ENCODE results near the gene JMJD8. TPM values are rescaled to one million over a fixed set of nuclear protein-coding genes. Genes with fewer than 3 reads are reported as not detected.

JMJD8 gene
- total RNA-seq, 1 donor from 2014 or later: 62.9 TPM

GRCh38 chr16:674968-675883, 8.9 kb downstream of the JMJD8 start, which contains the start of gene RHBDL1:
Gene RHBDL1, plus strand, starts transcription at chr16:675671. Its CDS starts 120 bp downstream, at chr16:675791.
- H3K36me3 ChIP-seq: peaks cover 0 to 34% of the 10 kb centered on the region in 2 donors
- no peak for DNase-seq (ENCODE audit: extremely low spot score in 2 of 2)
- H3K27ac ChIP-seq: peak within 1 kb of the TSS; percentile 15
- TF ChIP-seq POLR2A (IDR thresholded peaks at IDR 0.05) (no peak), POLR2AphosphoS5 (IDR thresholded peaks at IDR 0.05; ENCODE audit: insufficient read depth in 1 of 2, low read depth in 1 of 2) (no peak)
- TF ChIP-seq, protein P1, sequence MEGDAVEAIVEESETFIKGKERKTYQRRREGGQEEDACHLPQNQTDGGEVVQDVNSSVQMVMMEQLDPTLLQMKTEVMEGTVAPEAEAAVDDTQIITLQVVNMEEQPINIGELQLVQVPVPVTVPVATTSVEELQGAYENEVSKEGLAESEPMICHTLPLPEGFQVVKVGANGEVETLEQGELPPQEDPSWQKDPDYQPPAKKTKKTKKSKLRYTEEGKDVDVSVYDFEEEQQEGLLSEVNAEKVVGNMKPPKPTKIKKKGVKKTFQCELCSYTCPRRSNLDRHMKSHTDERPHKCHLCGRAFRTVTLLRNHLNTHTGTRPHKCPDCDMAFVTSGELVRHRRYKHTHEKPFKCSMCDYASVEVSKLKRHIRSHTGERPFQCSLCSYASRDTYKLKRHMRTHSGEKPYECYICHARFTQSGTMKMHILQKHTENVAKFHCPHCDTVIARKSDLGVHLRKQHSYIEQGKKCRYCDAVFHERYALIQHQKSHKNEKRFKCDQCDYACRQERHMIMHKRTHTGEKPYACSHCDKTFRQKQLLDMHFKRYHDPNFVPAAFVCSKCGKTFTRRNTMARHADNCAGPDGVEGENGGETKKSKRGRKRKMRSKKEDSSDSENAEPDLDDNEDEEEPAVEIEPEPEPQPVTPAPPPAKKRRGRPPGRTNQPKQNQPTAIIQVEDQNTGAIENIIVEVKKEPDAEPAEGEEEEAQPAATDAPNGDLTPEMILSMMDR (IDR thresholded peaks at IDR 0.05): no peak
- peaks cover 43% of the 10 kb centered on the region for H3K4me1 ChIP-seq
- no peaks in the 10 kb centered on the region for H3K9me3 ChIP-seq
- no peaks in the 10 kb centered on the region for H3K27me3 ChIP-seq
- peak within 1 kb of the TSS; percentile 27 to 51 for H3K4me3 ChIP-seq
- intact Hi-C loops (cut with DNase I): no loop called here

- peaks cover 0 to 42% of the 10 kb centered on the region in 2 donors for H3K36me3 ChIP-seq
- DNase-seq (ENCODE audit: extremely low spot score in 2 of 2): no peak
- intact Hi-C loops (cut with DNase I): no loop called here
- no peak overlapping the region for H3K27ac ChIP-seq
- H3K4me3 ChIP-seq: no peak overlapping the region
- peaks cover 43% of the 10 kb centered on the region for H3K4me1 ChIP-seq
- H3K27me3 ChIP-seq: no peaks in the 10 kb centered on the region
- TF ChIP-seq POLR2A (IDR thresholded peaks at IDR 0.05) (no peak), POLR2AphosphoS5 (IDR thresholded peaks at IDR 0.05; ENCODE audit: insufficient read depth in 1 of 2, low read depth in 1 of 2) (no peak)
- TF ChIP-seq, protein P1 (IDR thresholded peaks at IDR 0.05): no peak
- no peaks in the 10 kb centered on the region for H3K9me3 ChIP-seq
Measured at GRCh38 chr16:674214-674881, 9.8 kb downstream of the JMJD8 start.

DNA sequence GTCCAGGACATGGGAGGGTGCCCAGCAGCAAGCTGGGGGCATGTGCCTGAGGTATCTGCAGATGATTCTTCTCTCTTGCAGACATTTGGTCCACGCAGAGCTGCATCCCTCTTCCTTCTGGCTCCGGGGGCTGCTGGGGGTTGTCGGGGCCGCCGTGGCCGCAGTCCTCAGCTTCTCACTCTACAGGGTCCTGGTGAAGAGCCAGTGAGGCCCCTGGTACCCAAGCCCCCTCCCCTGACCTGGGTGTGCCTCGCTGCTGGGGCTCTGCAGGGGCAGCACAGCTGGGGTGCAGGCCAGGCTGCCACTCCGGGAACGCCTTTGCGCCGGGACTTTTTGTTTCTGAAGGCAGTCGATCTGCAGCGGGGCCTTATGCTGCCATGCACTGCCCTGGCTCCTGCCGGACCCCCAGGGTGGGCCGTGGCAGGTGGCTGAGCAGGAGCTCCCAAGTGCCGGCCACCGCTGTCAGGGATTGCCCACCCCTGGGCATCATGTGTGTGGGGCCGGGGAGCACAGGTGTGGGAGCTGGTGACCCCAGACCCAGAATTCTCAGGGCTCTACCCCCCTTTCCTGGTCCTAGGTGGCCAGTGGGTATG, 10.6 kb downstream of the JMJD8 start:
- H3K36me3 ChIP-seq: peaks cover 0 to 42% of the 10 kb centered on the region in 2 donors
- intact Hi-C loops (cut with DNase I): no loop called here
- no peak overlapping the region for H3K4me3 ChIP-seq
- no peaks in the 10 kb centered on the region for H3K27me3 ChIP-seq
- no peak for TF ChIP-seq POLR2AphosphoS5 (IDR thresholded peaks at IDR 0.05; ENCODE audit: insufficient read depth in 1 of 2, low read depth in 1 of 2)
- TF ChIP-seq POLR2A (IDR thresholded peaks at IDR 0.05): no peak
- TF ChIP-seq, protein P1 (IDR thresholded peaks at IDR 0.05): no peak
- no peak overlapping the region for H3K27ac ChIP-seq
- H3K4me1 ChIP-seq: peaks cover 45% of the 10 kb centered on the region
- no peak for DNase-seq (ENCODE audit: extremely low spot score in 2 of 2)
- H3K9me3 ChIP-seq: no peaks in the 10 kb centered on the region

- TF ChIP-seq POLR2A (IDR thresholded peaks at IDR 0.05): no peak
- TF ChIP-seq, protein P1 (IDR thresholded peaks at IDR 0.05): no peak
- TF ChIP-seq POLR2AphosphoS5 (IDR thresholded peaks at IDR 0.05; ENCODE audit: insufficient read depth in 1 of 2, low read depth in 1 of 2): no peak
- DNase-seq (ENCODE audit: extremely low spot score in 2 of 2): no peak
- Histone ChIP-seq H3K4me3 (no peak overlapping the region), H3K27me3 (no peaks in the 10 kb centered on the region), H3K36me3 (peaks cover 0 to 42% of the 10 kb centered on the region in 2 donors), H3K4me1 (peaks cover 48% of the 10 kb centered on the region), H3K9me3 (no peaks in the 10 kb centered on the region), H3K27ac (no peak overlapping the region)
- intact Hi-C loops (cut with DNase I): no loop called here
Measured at GRCh38 chr16:672851-673250, 11.3 kb downstream of the JMJD8 start.

All from vagina (tissue), 2 donors.